SK-N-SH treated with all-trans-retinoic acid at 6 μM for 48 hours (cell line): ENCODE measurements around the gene OCSTAMP.

Experiments used
- ARNTL ChIP-seq: fragments of 450-650 bp; formaldehyde crosslinking; IDR thresholded peaks from 2 replicates; pipeline ENCODE4 v1.5.0; 2020; ENCODE audit warnings: low read depth, mild to moderate bottlenecking, moderate library complexity, borderline replicate concordance
- BACH2 ChIP-seq: fragments of 250-450 bp; sonication (Bioruptor Pico); IDR thresholded peaks from 2 replicates; pipeline ENCODE4 v1.9.0; 2021; ENCODE audit warnings: mild to moderate bottlenecking, borderline replicate concordance
- CSDC2 ChIP-seq: fragments of 250-450 bp; sonication (Bioruptor Pico); IDR thresholded peaks from 2 replicates; pipeline ENCODE4 v1.5.0; 2020; ENCODE audit warnings: mild to moderate bottlenecking, moderate library complexity
- GLIS3 ChIP-seq: fragments of 250-450 bp; sonication (Bioruptor Pico); IDR thresholded peaks from 2 replicates; pipeline ENCODE4 v1.5.0; 2020; ENCODE audit warnings: mild to moderate bottlenecking, moderate library complexity
- ISL1 ChIP-seq: fragments of 250-450 bp; sonication (Bioruptor Pico); IDR thresholded peaks from 2 replicates; pipeline ENCODE4 v2.1.2; 2022; ENCODE audit warnings: mild to moderate bottlenecking, moderate library complexity
- OSR1 ChIP-seq: fragments of 250-450 bp; sonication (Bioruptor Pico); IDR thresholded peaks from 2 replicates; pipeline ENCODE4 v1.8.0; 2022; ENCODE audit warnings: moderate library complexity, mild to moderate bottlenecking, inconsistent platforms
- PATZ1 ChIP-seq: fragments of 250-450 bp; sonication (Bioruptor Pico); IDR thresholded peaks from 2 replicates; pipeline ENCODE4 v1.8.0; 2020; ENCODE audit warnings: mild to moderate bottlenecking, moderate library complexity, borderline replicate concordance
- POU6F1 ChIP-seq: fragments of 250-450 bp; sonication (Bioruptor Pico); IDR thresholded peaks from 2 replicates; pipeline ENCODE4 v1.8.0; 2021; ENCODE audit warnings: low read depth, mild to moderate bottlenecking, moderate library complexity, borderline replicate concordance
- RARB ChIP-seq: fragments of 250-450 bp; sonication (Bioruptor Pico); IDR thresholded peaks from 2 replicates; pipeline ENCODE4 v1.8.0; 2021; ENCODE audit warnings: mild to moderate bottlenecking, moderate library complexity
- SNAI2 ChIP-seq: fragments of 250-450 bp; sonication (Bioruptor Pico); IDR thresholded peaks from 2 replicates; pipeline ENCODE4 v1.5.0; 2020; ENCODE audit warnings: mild to moderate bottlenecking, moderate library complexity
- ZFP30 ChIP-seq: fragments of 450-650 bp; formaldehyde crosslinking; IDR thresholded peaks from 2 replicates; pipeline ENCODE4 v1.5.0; 2022; ENCODE audit warnings: mild to moderate bottlenecking, moderate library complexity
- ZNF8 ChIP-seq: fragments of 450-650 bp; formaldehyde crosslinking; IDR thresholded peaks from 2 replicates; pipeline ENCODE4 v1.5.0; 2020; ENCODE audit warnings: mild to moderate bottlenecking, moderate library complexity

GRCh38 chr20:46571418-46571817, 21.0 kb upstream of the OCSTAMP start:
- TF ChIP-seq ZNF8 (CRISPR knock-in tag), result no peak
- TF ChIP-seq PATZ1 (CRISPR knock-in tag), result no peak
- no peak for TF ChIP-seq ARNTL (CRISPR knock-in tag)
- TF ChIP-seq CSDC2 (CRISPR knock-in tag), result no peak
- no peak for TF ChIP-seq POU6F1
- no peak for TF ChIP-seq RARB (CRISPR knock-in tag)
- TF ChIP-seq SNAI2 (CRISPR knock-in tag), result no peak
- TF ChIP-seq GLIS3, result no peak
- TF ChIP-seq ZFP30 (CRISPR knock-in tag), result no peak
- TF ChIP-seq OSR1 (CRISPR knock-in tag), result no peak
- TF ChIP-seq BACH2 (CRISPR knock-in tag), result no peak
- TF ChIP-seq ISL1 (CRISPR knock-in tag), result no peak
